Glomerular visceral epithelial cell (primary cell): Measurements from ENCODE around the gene ACO2.
"Not testable (repeated sequence)": the region's sequence is repeated elsewhere in the genome, so short reads cannot be mapped to it uniquely, and the experiment has no call there.

Experiments used
- DNase-seq: peaks from one replicate; pipeline ENCODE4 v3.0.0-alpha.2; 2016; ENCODE audit errors: extremely low spot score

Gene ACO2

DNA sequence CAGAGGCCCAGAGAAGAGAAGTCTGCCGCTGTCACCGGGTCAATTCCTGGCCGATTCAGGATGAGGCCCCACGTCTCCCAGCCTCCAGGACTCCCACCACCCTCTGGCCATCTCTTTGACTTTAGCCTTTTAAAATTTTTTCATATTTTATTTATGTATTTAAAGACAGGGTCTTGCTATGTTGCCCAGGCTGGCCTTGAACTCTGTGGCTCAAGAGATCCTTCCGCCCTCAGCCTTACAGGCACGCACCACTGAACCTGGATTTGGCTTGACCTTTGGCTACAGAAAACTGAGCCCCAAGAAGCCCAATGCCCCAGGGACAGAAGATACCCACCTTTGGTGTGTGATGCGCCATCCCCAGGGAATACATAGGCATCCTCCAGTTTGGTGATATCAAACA, 71.4 kb downstream of the ACO2 start:
- DNase-seq = no peak

- DNase-seq = no peak
Measured at GRCh38 chr22:41541484-41541883, 72.6 kb downstream of the ACO2 start.

- no peak for DNase-seq
Measured at GRCh38 chr22:41542224-41542623, 73.3 kb downstream of the ACO2 start.

DNA sequence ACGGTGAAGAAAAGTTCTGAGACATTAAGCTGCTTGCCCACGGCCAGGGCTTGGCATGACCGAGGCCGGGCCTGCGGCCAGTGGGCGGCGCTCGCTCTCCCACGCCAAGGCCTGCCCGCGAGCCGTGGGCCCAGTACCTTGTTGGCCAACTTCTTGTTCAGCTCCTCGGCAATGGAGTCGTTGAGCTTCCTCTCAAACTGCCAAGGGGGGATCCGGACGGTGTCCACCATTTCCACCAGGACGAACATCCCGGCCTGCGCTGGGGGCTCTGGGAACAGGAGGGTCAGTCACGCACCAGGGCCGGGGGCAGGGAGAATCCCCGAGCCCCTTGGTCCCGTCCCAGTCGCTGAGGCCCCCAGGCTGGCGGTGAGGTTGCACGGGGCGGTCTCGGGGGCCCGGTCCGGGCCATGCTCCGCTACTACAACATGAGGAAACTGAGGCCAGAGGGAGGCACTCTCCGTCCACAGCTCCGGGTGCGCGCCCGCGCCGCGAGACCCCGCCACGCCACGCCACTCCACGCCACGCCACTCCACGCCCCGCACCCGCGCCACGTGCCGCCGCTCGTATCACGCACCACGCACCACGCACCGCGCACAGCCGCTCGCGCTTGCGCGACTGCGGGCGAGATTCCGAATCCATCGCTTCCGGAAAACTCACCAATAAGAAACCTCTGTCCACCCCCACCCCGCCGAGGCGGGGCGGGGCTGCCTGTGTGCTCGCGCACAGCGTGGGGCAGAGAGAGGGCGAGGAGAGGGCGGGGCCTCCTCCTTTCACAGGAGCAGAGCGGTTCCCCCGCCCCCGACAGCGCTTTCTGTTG, 75.1 kb downstream of the ACO2 start, which contains the start of gene POLR3H:
Gene POLR3H (minus strand): TSS at position 617 of the 817 bp plus-strand sequence. CDS start 369 bp downstream, at position 248.
- DNase-seq = peak; percentile 98

DNA sequence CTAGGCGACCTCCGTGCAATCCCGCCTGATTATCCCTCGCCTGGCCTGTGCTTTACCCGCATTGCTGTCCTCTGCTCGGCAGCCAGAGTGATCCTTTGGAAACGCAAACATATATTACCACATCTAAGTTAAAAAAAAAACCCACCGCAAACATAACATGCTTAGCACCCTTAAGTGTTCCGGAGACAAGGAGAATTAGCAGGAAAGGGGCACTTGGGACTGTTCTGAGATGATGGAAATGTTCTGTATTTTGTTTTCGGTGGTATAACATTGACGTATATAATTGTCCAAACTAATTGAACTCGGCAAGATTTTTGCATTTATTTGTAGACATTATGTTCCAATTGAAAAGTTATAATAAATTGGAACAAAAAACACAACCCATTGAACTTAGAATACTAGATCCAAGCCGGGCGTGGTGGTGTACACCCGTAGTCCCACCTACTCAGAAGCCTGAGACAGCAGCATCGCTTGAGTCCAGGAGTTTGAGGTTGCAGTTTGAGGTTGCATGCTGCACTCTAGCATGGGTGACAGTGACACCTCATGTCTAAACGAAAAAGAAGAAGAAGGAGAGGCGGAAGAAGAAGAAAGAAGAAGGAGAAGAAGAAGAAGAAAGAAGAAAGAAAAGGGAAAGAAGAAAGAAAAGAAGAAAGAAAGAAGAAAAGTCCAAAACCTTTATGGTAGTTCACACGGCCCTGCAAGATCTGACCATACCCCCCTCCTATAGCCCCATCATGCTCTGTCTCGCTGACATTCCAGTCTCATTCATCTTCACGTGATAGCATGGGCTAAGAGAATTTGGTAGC, 76.0 kb downstream of the ACO2 start:
- no peak for DNase-seq

GRCh38 chr22:41548830-41549211, 79.9 kb downstream of the ACO2 start:
- no peak for DNase-seq

GRCh38 chr22:41550952-41551491, 82.1 kb downstream of the ACO2 start:
- DNase-seq = no peak

DNA sequence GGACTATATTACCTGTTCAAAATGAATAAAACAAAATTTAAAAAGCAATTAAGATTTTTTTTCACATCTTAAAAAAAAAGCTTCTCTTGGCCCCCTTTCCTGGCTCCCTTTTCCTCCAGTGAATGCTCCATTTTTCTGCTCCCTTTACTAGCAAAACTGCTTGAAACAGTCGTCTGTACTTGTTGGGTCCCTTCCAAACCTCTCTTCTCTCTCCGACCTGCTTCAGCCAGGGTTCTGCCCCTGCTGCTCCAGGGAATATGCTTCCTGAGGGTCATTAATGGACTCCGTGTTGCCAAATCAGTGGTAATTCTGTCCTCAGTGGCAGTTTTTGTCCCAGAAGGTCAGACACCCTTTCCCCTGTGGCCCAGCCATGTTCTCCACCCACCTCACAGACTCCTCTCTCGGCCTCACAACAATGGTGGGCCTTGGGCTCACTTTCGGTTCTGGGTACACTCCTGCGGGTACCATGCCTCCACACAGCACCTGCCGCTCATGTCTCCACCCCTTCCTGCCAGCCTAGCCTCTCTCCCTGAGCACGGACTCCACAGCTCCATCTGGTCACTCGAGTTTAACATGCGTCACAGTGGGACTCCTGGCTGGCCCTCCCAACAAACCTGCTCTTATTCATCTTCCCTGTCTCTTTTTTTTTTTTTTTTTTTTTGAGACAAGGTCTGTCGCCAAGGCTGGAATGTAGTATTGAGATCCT, 83.1 kb downstream of the ACO2 start:
- DNase-seq = no peak

- no peak for DNase-seq
Measured at GRCh38 chr22:41555325-41555982, 86.5 kb downstream of the ACO2 start.

DNA sequence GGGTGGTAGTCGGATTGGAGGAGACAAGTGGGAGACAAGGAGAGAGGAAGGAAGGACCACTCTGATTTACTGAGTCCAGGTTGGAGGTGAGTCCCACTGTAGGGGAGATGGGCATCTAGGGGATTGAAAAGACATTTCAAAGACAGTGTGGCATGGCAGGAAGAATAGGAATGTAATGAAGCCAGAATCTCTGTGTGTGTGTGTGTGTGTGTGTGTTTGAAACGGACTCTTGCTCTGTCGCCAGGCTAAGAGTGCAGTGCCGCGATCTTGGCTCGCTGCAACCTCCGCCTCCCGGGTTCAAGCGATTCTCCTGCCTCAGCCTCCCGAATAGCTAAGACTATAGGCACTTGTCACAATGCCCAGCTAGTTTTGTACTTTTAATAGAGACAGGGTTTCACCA, 87.6 kb downstream of the ACO2 start:
- DNase-seq = no peak

GRCh38 chr22:41557401-41558240, 88.7 kb downstream of the ACO2 start:
- peak; percentile 47 for DNase-seq

DNA sequence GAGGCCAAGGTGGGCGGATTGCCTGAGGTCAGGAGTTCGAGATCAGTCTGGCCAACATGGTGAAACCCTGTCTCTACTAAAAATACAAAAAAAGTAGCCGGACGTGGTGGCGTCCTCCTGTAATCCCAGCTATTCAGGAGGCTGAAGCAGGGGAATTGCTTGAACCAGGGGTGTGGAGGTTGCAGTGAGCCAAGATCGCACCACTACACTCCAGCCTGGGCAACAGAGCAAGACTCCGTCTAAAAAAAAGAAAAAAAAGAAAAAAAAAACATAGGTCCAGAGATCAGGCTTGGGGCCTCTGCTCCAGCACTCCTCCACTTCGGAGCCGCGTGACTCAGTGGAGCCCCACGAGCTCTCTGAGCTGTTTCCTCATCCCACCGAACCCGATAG, 89.3 kb downstream of the ACO2 start:
- not testable (repeated sequence) for DNase-seq

DNA sequence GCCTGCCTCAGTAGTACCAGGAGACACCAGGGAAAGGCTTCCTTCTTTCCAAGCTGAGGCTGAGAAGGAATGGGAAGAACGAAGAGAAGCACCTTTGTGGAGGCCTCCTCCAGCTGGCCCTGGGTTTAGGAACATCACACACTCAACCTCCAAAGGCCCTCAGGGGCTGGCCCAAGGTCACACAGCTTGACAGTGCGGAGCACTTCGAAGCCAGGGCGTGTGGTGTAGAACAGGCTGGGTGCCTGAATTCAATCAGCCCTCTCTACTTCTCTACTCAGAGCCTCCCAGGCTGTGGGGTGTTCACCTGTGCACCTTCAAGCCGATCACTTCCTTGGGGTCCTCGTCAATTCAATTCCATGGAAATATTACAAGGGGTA, 91.2 kb downstream of the ACO2 start:
- no peak for DNase-seq

DNA sequence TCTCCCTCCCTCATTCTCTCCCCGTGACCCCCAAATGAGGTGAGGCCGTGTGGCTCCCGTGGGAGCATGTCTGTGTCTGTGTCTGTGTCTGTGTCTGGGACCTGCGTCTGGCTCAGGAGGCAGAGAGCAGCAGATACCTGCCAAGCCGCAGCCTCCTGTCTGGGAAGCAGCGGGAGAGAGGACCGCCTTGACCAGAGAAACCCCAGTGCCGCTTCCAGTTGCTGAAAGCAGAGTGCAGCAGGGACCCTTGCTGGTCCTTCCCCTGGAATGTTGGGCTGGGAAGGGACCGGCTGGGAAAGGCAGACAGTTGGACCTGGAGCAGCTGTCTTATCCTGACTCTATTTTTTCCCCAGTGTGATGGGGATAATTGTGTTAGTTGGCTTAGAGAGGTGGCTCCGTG, 92.4 kb downstream of the ACO2 start:
- DNase-seq = no peak

GRCh38 chr22:41561788-41562187, 92.9 kb downstream of the ACO2 start:
- DNase-seq = no peak

DNA sequence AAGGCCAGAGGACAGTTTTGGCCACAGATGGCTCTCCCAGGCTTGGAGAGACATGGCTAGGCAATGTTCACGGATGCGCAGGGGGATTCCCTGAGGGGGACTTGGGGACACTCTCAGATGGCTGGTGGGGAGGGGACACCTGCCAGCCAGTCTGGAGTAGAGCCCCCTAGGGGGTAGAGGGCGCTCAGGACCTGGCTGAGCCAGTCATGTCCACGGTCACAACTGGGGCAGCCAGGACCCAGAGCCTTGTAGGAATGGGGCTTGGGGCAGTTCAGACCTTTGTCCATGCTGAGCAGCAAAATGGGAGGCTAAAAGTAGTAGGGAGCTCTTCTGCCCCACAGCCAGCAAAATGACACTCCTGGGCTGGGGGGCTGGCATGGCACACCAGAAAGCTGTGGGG, 93.5 kb downstream of the ACO2 start:
- DNase-seq = no peak

- peak; percentile 74 for DNase-seq
Measured at GRCh38 chr22:41563051-41563711, 94.3 kb downstream of the ACO2 start.

GRCh38 chr22:41564563-41564962, 95.6 kb downstream of the ACO2 start:
- no peak for DNase-seq

- peak; percentile 62 for DNase-seq
Measured at GRCh38 chr22:41565403-41566054, 96.6 kb downstream of the ACO2 start.

DNA sequence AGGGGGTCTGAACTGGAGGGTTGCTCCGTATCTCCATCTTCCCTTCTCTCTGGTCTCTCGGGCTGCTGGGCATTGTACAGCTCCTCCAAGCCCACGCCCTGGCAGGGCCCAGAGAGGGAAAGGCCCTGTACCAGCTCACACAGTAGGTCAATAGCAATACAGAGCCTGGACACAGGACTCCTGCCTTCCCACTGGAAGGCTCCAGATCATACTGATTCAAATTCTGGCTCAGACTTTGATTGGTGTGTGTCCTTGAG, 98.5 kb downstream of the ACO2 start:
- no peak for DNase-seq
